A204.1 (cell line): ENCODE data around the gene RAN.
"Not testable (repeated sequence)": the region's sequence is repeated elsewhere in the genome, so short reads cannot be mapped to it uniquely, and the experiment has no call there.

Experiments
- FAIRE-seq: peaks from 2 replicates; lab custom pipeline; 2012; peaks lifted over from hg19 to GRCh38; lab: Jason Lieb, UNC

Gene RAN

GRCh38 chr12:130871286-130872178 is at the start of gene RAN:
Gene RAN, plus strand, starts transcription at chr12:130872066. Its CDS starts 528 bp downstream, at chr12:130872594.
- FAIRE-seq = no peak

- no peak for FAIRE-seq
Observed at GRCh38 chr12:130825771-130826150, 46.1 kb upstream of the RAN start.

GRCh38 chr12:130826151-130826801 is 45.6 kb upstream of the RAN start:
- FAIRE-seq = no peak

- FAIRE-seq = no peak
Observed at GRCh38 chr12:130827432-130827831, 44.4 kb upstream of the RAN start.

GRCh38 chr12:130828895-130829294 is 43.0 kb upstream of the RAN start:
- no peak for FAIRE-seq

- no peak for FAIRE-seq
Observed at GRCh38 chr12:130829391-130830245, 42.2 kb upstream of the RAN start.

- FAIRE-seq = no peak
Observed at GRCh38 chr12:130830246-130830551, 41.7 kb upstream of the RAN start.

GRCh38 chr12:130831246-130831645 is 40.6 kb upstream of the RAN start:
- no peak for FAIRE-seq

- FAIRE-seq = no peak
Observed at GRCh38 chr12:130831876-130832405, 39.9 kb upstream of the RAN start.

- FAIRE-seq = no peak
Observed at GRCh38 chr12:130832561-130833209, 39.2 kb upstream of the RAN start.

GRCh38 chr12:130835011-130835410 is 36.9 kb upstream of the RAN start:
- no peak for FAIRE-seq

GRCh38 chr12:130835436-130835835 is 36.4 kb upstream of the RAN start:
- no peak for FAIRE-seq

- no peak for FAIRE-seq
Observed at GRCh38 chr12:130838284-130838950, 33.4 kb upstream of the RAN start.

- FAIRE-seq = no peak
Observed at GRCh38 chr12:130838951-130839769, 32.7 kb upstream of the RAN start, which contains the start of gene STX2. Gene STX2, minus strand, starts transcription at chr12:130839250. Its CDS starts 151 bp downstream, at chr12:130839099.

- FAIRE-seq = no peak
Observed at GRCh38 chr12:130839770-130840404, 32.0 kb upstream of the RAN start.

- no peak for FAIRE-seq
Observed at GRCh38 chr12:130846369-130846768, 25.5 kb upstream of the RAN start.

GRCh38 chr12:130847112-130847511 is 24.8 kb upstream of the RAN start:
- no peak for FAIRE-seq

GRCh38 chr12:130848105-130848504 is 23.8 kb upstream of the RAN start:
- not testable (repeated sequence) for FAIRE-seq

- not testable (repeated sequence) for FAIRE-seq
Observed at GRCh38 chr12:130848785-130849305, 23.0 kb upstream of the RAN start.
